ENCODE measurements around the gene LILRA1. TPM values are rescaled to one million over a fixed set of nuclear protein-coding genes. Genes with fewer than 3 reads are reported as not detected.

LILRA1 gene
- total RNA-seq, 2 donors from 2014 or later: 0.47 TPM; not detected in 1

DNA sequence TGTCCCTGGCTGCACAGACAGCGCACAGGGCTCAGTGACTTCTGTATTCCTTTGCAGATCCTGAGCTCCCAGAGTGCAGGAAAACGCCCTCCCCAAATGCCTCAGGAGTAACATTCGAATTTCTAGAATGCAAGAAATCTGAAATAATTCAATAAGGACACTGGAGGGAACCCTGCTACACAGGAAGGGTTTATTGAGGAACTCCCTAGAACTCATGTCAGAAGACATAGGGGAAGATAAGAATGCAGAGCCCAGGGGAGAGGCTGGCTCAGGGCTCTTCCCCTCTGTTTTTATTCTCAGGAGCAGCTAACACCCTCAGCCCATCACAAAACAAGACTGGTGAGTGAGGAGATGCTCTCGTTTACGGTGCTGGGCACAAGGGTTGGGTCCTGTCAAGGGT lies 6.8 kb downstream of the LILRA1 start:
- H3K36me3 ChIP-seq: no peaks in the 10 kb centered on the region
- H3K4me3 ChIP-seq: no peak overlapping the region
- H3K27me3 ChIP-seq: no peaks in the 10 kb centered on the region
- no peak overlapping the region for H3K27ac ChIP-seq
- H3K9me3 ChIP-seq: peaks cover 0 to 8% of the 10 kb centered on the region in 2 donors
- DNase-seq (ENCODE audit: low spot score): no peak
- TF ChIP-seq, protein P1, sequence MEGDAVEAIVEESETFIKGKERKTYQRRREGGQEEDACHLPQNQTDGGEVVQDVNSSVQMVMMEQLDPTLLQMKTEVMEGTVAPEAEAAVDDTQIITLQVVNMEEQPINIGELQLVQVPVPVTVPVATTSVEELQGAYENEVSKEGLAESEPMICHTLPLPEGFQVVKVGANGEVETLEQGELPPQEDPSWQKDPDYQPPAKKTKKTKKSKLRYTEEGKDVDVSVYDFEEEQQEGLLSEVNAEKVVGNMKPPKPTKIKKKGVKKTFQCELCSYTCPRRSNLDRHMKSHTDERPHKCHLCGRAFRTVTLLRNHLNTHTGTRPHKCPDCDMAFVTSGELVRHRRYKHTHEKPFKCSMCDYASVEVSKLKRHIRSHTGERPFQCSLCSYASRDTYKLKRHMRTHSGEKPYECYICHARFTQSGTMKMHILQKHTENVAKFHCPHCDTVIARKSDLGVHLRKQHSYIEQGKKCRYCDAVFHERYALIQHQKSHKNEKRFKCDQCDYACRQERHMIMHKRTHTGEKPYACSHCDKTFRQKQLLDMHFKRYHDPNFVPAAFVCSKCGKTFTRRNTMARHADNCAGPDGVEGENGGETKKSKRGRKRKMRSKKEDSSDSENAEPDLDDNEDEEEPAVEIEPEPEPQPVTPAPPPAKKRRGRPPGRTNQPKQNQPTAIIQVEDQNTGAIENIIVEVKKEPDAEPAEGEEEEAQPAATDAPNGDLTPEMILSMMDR (IDR thresholded peaks at IDR 0.05): no peak
- H3K4me1 ChIP-seq: no peaks in the 10 kb centered on the region

DNA sequence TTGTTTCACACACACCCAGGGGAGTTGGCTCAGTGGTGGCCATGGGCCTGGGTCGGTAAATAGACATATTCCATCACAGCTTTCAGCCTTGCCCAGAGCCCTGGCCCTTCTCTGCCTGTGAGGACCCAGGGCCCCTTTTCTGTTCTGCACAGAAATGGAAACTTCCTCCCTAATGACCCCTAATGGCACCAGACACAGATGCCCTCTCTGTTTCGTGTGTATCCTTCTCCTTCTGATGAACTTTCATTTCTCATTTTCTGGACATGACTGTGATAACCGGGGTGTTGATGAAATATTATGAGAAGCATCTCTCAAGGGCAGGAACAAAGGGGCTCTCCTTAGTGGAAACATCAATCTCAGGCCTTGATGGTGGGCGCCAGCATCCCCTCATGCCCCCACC lies 12.8 kb downstream of the LILRA1 start:
- Histone ChIP-seq H3K36me3 (no peaks in the 10 kb centered on the region), H3K27me3 (no peaks in the 10 kb centered on the region), H3K9me3 (peaks cover 0 to 13% of the 10 kb centered on the region in 2 donors), H3K4me1 (no peaks in the 10 kb centered on the region), H3K27ac (no peak overlapping the region), H3K4me3 (no peak overlapping the region)
- no peak for DNase-seq (ENCODE audit: low spot score)
- TF ChIP-seq, protein P1 (IDR thresholded peaks at IDR 0.05): no peak

DNA sequence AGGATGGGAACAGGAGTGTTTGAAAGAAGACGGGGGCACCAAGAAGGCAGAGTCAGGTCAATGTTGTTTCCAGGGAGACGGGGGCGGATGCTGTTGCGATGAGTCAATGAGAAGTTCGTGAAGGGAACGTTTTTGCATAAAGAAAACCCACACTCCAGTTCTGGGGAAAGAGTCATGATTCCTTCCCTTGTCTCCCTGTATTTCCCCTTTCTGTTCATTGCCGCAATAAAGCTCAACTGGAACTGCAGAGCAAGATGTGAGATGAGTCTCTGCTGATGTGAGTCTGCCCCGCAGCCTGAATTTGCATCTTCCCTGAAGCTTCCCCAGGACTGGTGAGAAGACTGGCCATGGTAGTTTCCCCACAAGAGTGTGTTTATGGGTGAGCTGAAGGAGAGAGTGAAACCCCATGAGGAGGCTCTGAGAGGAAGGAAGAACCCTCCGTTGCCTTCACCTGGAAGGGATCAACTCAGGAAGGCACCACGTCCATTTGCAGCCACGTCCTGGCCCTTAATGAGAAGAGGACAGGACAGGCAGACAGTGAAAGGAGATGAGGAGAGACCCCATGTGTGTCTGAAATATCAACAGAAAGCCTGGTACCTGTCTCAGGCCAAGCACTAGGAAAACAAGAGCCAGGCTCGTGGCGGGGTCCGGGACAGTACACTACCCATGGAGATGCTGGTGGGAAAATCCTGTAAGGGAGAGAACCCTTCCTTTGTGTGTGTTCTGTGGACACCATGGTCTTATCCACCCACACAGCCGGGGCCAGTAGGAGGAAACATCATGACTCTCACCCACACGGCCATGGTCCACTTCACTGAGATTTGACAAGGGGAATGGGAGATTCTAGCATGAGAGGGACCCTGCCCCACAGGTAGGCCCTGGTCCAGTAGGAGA lies 13.7 kb downstream of the LILRA1 start:
- H3K4me3 ChIP-seq: no peak overlapping the region
- H3K27me3 ChIP-seq: no peaks in the 10 kb centered on the region
- H3K9me3 ChIP-seq: peaks cover 0 to 13% of the 10 kb centered on the region in 2 donors
- TF ChIP-seq, protein P1 (IDR thresholded peaks at IDR 0.05): no peak
- no peaks in the 10 kb centered on the region for H3K36me3 ChIP-seq
- no peaks in the 10 kb centered on the region for H3K4me1 ChIP-seq
- no peak for DNase-seq (ENCODE audit: low spot score)
- no peak overlapping the region for H3K27ac ChIP-seq

- DNase-seq (ENCODE audit: low spot score): no peak
- Histone ChIP-seq H3K27me3 (no peaks in the 10 kb centered on the region), H3K27ac (no peak overlapping the region), H3K36me3 (no peaks in the 10 kb centered on the region), H3K9me3 (peaks cover 0 to 16% of the 10 kb centered on the region in 2 donors), H3K4me3 (no peak overlapping the region), H3K4me1 (no peaks in the 10 kb centered on the region)
- TF ChIP-seq, protein P1 (IDR thresholded peaks at IDR 0.05): no peak
These were observed 14.3 kb downstream of the LILRA1 start for GRCh38 chr19:54607785-54608150.

- DNase-seq (ENCODE audit: low spot score): no peak
- Histone ChIP-seq H3K27ac (no peak overlapping the region), H3K4me1 (no peaks in the 10 kb centered on the region), H3K4me3 (no peak overlapping the region), H3K27me3 (no peaks in the 10 kb centered on the region), H3K36me3 (no peaks in the 10 kb centered on the region), H3K9me3 (peaks cover 0 to 17% of the 10 kb centered on the region in 2 donors)
- TF ChIP-seq, protein P1 (IDR thresholded peaks at IDR 0.05): no peak
These were observed 14.8 kb downstream of the LILRA1 start for GRCh38 chr19:54608205-54608604.
